Epidermal melanocyte (primary cell): ENCODE data around the gene TULP4.
"Not testable (repeated sequence)": the region's sequence is repeated elsewhere in the genome, so short reads cannot be mapped to it uniquely, and the experiment has no call there.

Experiments
- DNase-seq: peaks from one replicate; pipeline ENCODE4 v3.0.0; 2011; ENCODE audit warnings: low spot score; ENCODE audit not compliant: insufficient read length

The TULP4 gene

DNA sequence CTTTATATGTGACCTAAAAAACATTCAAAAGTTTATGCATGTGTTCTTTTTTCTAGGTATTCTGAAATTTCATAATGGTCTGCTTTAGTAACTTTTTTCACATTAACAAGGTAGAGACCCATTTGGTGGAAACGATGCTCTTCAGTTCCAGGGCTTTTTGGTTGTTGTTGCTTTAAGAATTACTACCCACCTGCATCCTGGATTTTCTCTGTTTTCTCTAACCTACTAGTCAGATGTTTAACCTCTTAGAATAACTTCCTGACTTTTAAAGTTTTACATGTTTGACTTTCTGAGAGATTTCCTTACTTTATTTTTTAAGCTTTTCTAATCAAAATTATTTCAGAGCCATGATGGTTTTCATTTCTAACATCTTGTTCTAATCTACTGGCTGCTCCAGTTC lies 14.9 kb downstream of the TULP4 start:
- DNase-seq, result no peak

DNA sequence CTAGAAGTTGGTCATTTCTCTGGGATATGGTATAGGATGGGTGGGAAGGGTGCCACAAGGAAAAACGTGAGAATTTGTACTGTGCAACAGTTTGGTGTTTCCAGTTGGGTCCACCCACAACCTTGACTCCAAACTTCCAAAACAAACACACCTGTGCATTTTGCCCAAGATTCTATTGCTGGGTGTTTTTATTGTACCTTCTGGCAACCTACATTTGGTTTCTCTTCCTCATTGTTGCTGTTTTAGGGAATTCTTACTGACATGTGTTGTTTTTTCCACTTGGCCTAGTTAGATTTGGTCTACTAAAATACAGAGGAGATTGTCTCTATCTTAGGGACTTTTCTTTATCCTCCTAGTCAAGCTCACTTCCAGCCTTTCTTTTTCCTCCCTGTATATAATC lies 16.7 kb downstream of the TULP4 start:
- DNase-seq, result no peak

DNA sequence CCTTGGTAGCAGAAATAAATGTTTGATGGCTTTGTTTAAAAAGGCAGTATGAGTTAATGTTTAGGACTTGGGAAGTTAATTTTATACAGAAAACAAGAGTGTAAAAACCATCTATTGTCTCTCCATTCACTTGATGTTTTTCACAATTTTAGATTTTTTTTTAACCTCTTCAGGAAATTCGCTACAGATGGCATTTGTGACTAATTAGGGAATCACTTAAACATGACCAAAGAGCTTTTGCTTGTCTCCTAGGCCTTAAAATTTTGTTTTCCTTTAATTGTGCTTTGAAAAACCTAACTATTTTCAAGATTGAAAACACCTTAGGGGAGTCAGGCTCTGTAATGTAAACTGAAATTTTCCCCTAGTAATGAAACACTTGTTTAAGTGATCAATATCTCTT lies 17.3 kb downstream of the TULP4 start:
- DNase-seq, result no peak

DNA sequence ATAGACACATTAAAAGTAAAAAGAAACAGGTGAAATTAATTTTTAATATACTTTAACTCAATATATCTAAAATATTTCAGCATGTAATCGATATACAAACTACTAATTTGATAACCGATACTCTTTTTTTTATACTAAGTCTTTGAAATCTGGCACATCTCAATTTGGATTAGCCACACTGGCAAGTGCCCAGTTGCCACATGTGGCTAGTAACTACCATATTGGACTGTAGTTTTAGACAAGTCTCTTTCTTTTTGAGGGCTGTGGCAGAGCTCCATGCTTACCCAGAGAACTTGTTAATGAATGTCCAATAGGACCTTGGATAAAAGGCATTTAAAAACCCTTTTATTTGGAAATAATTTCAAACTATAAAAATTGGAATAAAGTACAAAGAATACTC lies 17.8 kb downstream of the TULP4 start:
- no peak for DNase-seq

DNA sequence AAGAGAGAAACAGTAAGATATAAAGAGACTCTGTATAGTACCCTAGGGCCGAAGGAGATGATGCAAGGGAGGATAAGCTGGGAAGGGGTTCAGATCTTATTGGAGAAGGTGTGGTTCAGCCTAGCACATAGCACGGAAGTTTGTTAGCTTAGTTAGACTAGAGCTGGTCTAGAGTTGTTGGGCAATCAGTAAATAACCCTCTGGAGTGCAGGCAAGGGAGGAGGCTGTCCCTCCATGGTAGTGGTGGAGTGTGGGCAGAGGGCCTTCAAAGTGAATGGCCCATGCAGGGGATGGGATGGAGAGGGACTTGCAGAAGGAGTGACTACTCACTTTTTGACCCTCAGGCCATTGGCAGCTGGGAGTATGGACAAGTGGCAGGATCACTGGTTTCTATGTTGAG lies 20.0 kb downstream of the TULP4 start:
- no peak for DNase-seq

DNA sequence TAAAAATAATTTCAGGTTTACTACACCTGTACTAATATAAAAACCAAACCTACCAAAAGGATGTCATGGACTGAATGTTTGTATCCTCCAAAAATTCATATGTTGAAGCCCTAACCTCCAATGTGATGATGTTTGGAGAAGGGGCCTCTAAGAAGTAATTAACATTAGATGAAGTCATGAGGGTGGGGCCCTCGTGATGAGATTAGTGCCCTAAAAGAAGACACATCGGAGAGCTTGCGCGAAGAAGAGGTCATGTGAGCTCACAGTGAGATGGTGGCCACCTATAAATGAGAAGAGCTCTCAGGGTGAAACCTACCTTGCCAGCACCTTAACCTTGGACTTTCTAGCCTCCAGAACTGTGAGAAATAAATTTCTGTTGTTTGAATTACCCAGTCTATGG lies 20.8 kb downstream of the TULP4 start:
- DNase-seq, result no peak

DNA sequence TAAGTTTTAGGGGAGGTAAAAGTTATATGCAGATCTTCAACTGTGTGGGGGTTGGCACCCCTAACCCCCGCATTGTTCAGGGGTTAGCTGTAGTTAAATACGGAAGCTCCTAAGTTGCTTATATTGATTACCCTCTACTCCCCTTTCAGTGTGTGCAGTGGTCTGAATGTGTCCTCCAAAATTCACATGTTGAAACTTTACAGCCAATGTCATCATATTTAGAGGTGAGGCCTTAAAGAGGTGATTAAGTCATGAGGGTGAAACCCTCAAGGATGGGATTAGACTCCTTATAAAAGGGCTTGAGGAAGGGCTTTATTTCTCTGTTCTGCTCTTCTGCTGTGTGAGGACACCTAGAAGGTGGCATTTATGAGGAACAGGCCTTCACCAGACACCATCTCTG lies 22.3 kb downstream of the TULP4 start:
- no peak for DNase-seq

DNA sequence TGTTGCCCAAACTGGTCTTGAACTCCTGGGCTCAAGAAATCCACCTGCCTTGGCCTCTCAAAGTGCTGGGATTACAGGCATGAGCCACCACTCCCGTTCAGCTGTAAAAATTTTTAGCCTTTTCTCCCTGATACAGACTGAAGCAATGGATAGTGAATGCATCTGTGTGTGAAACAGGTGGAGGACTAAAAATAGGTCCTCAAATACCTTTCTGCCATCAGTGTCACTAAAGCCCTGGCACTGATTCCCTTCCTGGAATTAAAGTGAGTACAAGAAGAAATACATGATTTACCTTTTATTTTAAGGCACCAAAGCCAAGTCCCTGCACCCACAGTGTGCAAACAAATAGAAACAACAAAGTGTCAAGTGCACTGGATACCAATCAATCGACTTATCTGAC lies 25.1 kb downstream of the TULP4 start:
- no peak for DNase-seq

DNA sequence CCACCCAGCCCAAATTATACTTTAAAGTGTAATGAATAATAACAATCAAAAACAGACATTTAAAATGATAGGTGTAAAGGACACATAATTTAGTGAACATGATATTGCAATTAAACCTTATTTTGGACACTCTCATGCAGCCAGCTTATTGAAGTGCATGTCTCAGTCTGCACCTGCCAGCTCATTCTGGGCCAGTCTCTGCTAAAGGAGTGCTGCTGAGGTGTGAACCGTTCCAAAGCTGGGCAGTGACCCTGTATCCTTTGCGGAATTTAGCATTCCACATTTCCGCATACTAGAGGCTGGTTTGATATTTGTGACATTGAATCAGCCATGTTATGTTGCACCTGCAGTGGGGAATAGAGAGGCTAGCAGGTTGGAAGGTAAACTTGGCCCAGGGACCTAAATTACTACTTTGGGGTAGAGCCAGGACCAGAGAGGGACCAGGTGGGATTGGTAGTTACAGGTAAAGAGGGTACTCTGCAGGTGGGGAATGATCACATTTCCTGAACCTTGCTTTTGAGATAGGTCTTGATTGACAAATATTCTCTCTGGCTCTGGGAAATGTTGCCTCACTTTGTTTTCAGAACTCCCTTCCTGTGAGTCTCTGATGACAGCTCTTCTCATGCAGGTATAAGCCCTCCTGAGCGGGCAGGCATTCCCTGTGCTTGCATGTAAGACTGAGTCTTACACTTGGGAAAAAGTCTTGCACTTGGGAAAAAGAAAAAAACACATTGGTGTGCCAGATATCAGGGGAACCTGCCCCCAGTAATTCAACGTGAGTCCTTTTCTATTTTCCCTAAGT lies 26.2 kb downstream of the TULP4 start:
- DNase-seq, result no peak

DNA sequence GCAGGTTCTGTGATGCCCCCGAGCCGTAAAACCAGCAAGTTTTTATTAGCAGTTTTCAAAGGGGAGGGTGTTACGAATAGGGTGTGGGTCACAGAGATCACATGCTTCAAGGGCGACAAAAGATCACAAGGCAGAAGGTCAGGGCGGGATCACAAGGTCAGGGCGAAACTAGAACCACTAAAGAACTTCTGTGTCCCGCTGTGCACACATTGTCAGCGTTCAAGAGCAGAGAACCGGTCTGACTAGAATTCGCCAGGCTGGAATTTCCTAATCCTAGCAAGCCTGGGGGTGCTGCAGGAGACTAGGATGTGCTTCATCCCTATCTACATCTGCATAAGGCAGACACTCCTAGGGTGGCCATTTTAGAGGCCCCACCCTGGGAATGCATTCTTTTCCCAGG lies 26.9 kb downstream of the TULP4 start:
- not testable (repeated sequence) for DNase-seq

DNA sequence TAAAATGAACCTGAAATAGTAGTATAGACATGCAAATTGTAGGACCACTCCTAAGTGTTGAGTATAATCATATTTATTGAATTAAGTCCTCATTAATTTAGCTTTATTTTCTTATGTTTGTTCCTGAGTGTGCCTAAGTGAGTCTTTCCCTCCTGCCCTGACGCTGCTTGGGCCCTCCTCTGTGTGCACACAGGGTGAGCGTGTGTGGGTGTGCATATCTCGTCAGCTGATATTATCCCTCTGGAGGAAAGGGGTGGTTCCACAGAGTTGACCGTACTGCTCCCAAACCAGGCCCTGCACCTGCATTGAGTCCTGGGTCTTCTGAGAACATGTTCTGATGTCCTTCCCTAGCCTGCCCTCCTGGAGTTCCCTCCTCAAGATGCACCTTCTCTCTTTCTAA lies 28.0 kb downstream of the TULP4 start:
- DNase-seq, result no peak

DNA sequence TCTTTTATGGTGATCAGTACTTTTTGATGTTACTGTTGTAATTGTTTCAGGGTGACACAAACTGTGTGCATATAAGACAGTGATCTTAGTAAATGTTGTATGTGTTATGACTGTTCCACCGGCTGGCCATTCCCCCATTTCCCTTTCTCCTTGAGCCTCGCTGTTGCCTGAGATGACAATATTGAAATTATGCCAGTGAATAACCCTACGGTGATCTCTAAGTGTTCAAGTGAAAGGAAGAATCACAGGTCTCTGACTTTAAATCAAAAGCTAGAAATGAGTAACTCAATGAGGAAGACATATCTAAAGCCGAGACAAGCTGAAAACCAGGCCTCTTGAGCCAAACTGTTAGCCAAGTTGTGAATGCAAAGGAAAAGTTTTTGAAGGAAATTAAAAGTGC lies 32.3 kb downstream of the TULP4 start:
- DNase-seq, result no peak

DNA sequence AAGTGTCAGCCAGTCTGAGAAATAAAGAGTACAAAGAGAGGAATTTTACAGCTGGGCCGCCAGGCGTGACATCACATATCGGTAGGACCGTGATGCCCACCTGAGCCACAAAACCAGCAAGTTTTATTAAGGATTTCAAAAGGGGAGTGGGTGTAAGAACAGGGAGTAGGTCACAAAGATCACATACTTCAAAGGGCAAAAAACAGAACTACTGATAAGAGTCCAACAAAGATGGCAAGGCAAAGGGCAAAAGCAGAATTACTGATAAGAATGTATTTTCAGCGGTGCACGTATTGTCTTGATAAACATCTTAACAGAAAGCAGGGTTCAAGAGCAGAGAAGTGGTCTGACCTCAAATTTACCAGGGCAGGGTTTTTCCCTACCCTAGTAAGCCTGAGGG lies 33.2 kb downstream of the TULP4 start:
- DNase-seq, result not testable (repeated sequence)

DNA sequence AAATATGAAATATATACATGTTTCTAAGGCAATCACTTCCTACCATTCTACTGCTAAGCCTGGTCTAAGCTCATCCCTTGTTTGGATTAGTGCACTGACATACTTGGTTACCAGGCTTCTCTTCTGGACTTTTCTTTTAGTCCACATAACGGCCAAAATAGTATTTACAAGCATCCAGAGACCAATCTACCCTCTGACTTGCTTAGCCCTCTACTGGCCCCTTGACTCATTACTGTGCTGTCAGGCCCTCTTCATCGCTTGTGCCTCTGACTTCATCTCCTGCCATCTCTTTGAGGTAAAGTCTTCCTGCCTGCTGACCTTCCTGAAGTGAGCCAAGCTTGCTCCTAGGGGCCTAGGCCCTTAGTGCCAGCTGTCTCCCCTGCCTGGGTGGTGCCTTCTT lies 35.1 kb downstream of the TULP4 start:
- DNase-seq, result no peak

DNA sequence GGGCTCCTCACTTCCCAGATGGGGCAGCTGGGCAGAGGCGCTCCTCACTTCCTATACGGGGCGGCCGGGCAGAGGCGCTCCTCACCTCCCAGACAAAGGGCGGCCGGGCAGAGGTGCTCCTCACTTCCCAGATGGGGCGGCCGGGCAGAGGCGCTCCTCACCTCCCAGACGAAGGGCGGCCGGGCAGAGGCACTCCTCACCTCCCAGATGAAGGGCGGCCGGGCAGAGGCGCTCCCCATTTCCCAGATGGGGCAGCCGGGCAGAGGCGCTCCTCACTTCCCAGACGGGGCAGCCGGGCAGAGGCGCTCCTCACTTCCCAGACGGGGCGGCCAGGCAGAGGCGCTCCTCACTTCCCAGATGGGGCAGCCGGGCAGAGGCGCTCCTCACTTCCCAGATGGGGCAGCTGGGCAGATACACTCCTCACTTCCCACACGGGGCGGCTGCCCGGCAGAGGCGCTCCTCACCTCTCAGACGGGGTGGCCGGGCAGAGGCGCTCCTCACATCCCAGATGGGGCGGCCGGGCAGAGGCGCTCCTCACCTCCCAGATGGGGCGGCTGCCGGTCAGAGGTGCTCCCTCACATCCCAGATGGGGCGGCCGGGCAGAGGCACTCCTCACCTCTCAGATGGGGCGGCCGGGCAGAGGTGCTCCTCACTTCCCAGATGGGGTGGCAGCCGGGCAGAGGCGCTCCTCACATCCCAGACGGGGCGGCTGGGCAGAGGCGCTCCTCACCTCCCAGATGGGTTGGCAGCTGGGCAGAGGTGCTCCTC lies 36.7 kb downstream of the TULP4 start:
- DNase-seq, result not testable (repeated sequence)

DNA sequence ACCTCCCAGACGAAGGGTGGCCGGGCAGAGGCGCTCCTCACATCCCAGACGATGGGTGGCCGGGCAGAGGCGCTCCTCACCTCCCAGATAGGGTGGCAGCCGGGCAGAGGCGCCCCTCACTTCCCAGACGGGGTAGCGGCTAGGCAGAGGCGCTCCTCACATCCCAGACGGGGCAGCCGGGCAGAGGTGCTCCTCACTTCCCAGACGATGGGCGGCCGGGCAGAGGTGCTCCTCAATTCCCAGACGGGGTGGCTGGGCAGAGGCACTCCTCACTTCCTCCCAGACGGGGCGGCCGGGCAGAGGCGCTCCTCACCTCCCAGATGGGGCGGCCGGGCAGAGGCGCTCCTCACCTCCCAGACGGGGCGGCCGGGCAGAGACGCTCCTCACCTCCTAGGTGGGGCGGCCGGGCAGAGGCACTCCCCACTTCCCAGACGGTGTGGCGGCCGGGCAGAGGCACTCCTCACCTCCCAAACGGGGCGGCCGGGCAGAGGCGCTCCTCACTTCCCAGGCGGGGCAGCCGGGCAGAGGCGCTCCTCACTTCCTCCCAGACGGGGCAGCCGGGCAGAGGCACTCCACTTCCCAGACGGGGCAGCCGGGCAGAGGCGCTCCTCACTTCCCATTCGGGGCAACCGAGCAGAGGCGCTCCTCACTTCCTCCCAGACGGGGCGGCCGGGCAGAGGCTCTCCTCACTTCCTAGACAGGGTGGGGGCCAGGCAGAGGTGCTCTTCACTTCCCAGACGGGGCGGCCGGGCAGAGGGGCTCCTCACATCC lies 37.4 kb downstream of the TULP4 start:
- DNase-seq, result not testable (repeated sequence)

DNA sequence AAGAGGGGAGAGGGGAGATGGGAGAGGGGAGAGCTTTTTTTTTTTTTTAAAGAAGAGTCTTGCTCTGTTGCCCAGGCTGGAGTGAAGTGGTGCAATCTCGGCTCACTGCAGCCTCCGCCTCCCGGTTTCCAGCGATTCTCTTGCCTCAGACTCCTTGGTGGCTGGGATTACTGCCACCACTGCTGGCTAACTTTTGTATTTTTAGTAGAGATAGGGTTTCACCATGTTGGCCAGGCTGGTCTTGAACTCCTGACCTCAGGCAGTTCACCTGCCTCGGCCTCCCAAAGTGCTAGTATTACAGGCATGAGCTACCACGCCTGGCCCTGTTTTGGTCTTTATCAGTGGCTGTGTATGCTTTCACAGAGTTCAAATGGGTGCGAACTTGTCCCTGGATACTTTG lies 38.5 kb downstream of the TULP4 start:
- not testable (repeated sequence) for DNase-seq

DNA sequence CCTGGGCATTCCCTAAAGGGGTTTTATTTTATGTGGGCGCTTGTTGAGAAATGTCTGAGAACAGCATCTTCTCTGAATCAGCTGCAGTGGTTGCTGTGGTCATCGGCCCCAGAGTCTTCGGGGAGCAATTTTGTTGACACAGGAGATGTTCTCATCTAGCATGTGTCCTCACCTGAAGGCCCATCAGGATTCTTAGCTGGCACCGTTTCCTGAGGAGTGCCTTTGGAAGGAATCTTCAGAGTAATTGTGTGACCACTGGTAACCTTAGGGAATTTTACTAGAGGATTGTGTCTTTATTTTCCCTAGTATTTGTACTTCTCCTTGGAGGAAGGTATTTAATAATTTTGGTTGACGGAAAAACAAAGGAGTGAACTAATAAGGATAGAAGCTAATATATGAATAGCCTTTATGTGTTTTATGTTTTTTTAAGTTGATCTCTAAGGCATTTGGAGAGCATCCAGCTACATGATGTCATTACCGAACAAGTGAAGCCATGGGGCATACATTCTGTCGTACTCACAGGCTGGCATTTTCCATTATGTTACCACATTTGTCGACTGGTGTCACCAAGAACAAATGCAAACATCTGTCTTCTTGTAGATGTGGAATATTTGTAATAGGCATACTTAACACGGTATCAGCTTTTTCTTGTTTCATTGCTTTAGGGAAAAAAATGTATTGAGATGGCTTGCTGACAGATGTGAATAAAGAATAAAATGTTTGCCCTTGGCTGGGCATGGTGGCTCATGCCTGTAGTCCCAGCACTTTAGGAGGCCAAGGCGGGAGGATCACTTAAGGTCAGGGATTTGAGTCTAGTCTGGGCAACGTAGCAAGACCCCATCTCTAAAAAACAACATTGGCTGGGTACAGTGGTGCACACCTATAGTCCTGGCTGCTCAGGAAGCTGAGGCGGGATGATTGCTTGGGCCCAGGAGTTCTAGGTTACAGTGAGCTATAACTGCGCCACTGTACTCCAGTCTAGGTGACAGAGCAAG lies 41.9 kb downstream of the TULP4 start:
- no peak for DNase-seq

DNA sequence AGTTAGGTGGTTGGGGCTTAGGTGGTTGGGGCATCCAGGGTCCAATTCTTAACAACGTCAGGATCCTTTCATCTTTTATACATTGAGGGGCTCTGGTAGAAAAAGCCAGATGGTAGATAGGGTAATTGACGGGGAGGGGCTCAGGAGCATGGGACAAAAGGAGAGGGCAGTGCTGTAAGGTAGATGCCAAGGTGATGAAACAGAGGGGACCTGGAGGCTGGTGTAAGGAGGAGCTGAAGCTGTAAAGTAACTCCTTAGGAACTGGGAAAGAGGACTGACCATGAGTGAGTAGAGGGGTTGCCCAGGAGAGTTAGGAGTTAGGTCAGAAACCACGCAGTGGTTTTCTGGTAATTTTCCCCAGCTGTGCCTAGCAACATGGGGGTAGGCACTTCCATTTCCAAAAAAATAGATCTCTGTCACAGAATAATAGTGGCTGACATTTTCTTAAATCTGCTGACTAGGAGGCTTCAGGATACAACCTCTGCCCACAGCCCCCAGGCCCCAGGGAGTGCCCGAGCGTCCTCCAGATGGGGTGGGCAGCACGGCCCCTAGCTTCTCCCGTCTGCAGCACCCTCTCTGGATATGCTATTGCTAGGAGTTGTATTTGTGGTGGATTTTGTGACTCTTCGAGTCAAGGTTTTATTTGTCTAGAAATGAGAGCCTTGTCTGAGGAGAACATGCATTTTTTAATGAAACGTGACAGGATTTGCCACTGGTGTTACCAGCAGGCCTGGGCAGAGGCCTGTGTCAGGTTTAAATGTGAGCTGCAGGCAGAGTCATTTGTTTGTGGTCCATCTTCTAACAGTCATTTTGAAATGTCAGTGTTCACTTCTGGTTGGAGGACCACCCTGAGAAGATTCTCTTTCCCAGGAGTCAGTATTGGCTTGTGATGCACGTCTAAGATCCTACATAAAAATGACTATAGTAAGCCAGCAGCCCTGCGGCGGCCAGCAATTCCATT lies 44.6 kb downstream of the TULP4 start:
- no peak for DNase-seq
